ENCODE results near the gene MRRF.

MRRF gene

DNA sequence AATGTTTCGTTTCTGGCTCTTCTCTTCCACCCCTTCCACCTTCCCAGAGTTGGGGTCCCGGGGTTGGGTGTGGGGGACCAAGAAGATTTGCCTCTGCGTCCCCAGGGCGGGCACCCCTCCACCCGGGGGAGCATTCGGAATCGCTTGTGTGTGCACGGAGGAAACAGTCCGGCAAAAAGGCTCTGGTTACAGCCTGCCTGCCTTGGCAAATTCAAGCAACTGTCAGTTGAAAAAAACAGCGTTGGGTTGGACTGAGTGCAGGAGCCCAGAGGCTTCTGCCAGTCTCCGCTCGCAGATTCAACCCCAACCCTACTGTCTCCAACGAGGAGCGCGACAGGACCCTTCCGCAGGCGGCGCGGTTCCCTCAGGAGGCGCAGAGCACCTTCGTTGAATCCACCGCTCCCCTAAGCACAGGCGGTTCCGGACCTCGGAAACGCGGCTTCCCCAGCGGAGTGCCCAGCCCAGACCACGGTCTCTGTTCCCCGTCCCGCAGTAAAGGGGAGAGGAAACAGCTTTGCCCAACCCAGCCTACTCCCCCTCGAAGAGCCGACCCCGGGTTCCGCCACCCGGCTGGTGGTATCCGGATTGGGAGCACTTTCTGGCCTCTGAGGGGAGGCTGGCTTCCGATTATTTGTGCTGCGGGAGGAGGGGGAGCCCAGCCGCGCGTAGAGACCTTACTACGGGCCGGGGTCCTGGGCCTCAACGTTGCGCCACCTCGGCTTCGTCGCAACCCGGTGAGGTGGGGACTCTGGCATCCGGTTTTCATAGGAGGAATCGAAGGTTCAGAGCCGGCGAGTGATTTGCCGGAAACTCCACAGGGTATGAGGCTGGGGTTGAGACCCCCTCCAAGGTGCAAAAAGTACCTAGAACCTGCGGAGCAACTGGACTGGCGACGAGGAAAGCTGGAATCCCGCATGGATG lies 45.5 kb upstream of the MRRF start:
- DNase-seq (ENCODE audit: low read depth) = no peak
- TF ChIP-seq, protein P1, sequence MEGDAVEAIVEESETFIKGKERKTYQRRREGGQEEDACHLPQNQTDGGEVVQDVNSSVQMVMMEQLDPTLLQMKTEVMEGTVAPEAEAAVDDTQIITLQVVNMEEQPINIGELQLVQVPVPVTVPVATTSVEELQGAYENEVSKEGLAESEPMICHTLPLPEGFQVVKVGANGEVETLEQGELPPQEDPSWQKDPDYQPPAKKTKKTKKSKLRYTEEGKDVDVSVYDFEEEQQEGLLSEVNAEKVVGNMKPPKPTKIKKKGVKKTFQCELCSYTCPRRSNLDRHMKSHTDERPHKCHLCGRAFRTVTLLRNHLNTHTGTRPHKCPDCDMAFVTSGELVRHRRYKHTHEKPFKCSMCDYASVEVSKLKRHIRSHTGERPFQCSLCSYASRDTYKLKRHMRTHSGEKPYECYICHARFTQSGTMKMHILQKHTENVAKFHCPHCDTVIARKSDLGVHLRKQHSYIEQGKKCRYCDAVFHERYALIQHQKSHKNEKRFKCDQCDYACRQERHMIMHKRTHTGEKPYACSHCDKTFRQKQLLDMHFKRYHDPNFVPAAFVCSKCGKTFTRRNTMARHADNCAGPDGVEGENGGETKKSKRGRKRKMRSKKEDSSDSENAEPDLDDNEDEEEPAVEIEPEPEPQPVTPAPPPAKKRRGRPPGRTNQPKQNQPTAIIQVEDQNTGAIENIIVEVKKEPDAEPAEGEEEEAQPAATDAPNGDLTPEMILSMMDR (IDR thresholded peaks at IDR 0.05; ENCODE audit: insufficient read depth, low read depth, low read length, missing control alignments) = no peak
- H3K4me3 ChIP-seq (ENCODE audit: low read depth, low read length) = no peak overlapping the region

GRCh38 chr9:122219856-122220672 lies 44.6 kb upstream of the MRRF start:
- H3K4me3 ChIP-seq (ENCODE audit: low read depth, low read length) = no peak overlapping the region
- TF ChIP-seq, protein P1 (IDR thresholded peaks at IDR 0.05; ENCODE audit: insufficient read depth, low read depth, low read length, missing control alignments) = no peak

DNA sequence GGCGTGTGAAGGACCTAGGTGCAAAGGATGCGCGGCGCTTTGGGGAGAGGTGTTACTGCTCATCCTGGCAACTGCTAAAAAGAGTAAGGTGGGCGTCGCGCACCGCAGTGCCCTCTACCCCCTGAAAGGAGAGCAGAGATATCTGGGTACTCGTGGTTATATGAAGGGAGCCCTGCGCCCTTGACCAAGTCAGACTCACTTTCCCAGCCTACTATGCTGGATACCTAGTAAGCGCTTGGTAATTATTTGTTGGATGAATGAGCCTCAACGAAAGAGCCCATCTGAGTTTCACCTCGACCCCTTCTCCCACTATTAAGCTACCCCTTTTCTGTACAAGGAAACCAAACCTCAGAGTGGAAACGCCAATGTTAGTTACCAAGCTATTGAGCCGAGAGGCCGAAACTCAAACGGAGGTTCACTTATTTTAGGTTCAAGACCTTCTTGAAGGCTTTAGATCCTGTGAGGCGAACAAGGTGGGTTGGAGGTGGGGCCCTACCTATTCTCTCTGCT lies 44.0 kb upstream of the MRRF start:
- no peak overlapping the region for H3K4me3 ChIP-seq (ENCODE audit: low read depth, low read length)

More at GRCh38 chr9:122219856-122220672, 44.6 kb upstream of the MRRF start:
- no peak for DNase-seq (ENCODE audit: low read depth)

DNA sequence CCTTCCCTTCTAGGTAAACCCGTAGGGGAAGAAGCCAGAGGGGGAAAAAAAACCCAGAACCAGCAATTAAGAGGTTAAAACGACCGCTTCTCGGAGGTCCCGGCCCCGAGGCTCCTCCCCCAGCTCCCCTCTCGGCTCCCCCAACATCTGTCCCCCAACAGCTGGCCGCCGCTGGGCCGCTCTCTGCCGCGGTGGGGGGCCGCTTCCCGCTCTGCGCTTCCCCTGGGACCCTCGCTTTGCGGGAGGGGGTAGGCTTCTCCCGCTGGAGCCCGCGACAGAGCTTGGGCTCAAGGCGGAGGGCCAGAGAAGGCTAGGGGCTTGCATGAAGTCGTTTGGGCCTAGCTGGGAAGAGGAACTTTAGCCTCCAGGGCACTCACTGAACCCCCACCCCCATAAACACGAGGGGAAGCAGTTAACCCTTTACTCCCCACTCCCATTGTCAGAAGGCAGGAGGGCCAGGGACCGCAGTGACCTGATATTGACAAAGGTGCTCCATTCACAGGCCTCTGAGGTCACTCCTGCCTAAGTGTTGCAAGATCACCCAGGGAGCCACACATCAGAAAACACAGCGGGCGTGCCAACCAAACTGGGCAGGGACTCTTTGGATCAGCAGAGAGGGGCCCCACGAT lies 43.4 kb upstream of the MRRF start:
- no peak overlapping the region for H3K4me3 ChIP-seq (ENCODE audit: low read depth, low read length)
- TF ChIP-seq, protein P1 (IDR thresholded peaks at IDR 0.05; ENCODE audit: insufficient read depth, low read depth, low read length, missing control alignments) = no peak
- DNase-seq (ENCODE audit: low read depth) = no peak

More for the DNA sequence above, 44.0 kb upstream of the MRRF start:
- TF ChIP-seq, protein P1 (IDR thresholded peaks at IDR 0.05; ENCODE audit: insufficient read depth, low read depth, low read length, missing control alignments) = no peak
- DNase-seq (ENCODE audit: low read depth) = no peak

DNA sequence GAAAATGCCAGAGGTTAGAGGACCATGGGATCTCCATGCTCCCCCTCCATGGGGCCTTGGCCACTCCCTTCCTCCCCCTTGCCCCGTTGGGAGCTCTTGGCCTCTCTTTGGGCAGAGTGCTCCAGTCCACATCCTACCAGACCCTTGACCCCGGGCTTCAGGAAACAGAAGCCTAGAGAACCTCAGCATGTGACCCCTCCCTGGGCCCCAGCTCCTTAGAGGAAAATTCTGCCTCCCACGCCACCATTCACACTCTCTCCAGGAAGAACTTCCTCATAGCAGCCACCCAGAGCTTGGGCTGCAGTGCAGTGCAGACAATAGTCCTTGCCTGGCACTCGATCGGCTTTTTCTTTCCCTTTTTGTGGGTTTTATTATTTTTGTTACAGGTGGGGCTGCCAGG lies 41.9 kb upstream of the MRRF start:
- no peak overlapping the region for H3K4me3 ChIP-seq (ENCODE audit: low read depth, low read length)
- DNase-seq (ENCODE audit: low read depth) = no peak
- TF ChIP-seq, protein P1 (IDR thresholded peaks at IDR 0.05; ENCODE audit: insufficient read depth, low read depth, low read length, missing control alignments) = no peak

DNA sequence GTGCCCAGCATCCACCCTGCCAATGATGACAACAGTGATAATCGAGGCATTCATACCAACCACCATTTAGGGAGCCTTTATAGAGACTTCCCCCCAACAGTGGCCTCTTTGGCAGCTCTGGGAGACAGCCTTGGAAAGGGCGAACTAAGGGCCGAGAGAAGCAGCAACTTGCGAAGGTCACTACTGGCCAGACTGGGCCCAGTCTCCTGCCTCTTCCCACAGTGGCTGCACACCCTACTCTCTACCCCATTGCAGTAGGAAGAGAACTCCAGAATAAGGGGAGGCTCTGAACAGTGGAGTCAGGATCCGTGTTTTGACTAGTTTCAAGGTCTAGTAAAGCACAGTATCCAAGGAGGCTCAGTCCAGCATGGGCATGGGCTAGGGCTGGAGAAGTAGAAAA lies 41.2 kb upstream of the MRRF start:
- TF ChIP-seq, protein P1 (IDR thresholded peaks at IDR 0.05; ENCODE audit: insufficient read depth, low read depth, low read length, missing control alignments) = no peak
- no peak for DNase-seq (ENCODE audit: low read depth)
- H3K4me3 ChIP-seq (ENCODE audit: low read depth, low read length) = no peak overlapping the region
